K562 (cell line): ENCODE measurements around the gene DDAH2. TPM values are rescaled to one million over a fixed set of nuclear protein-coding genes. Genes with fewer than 3 reads are reported as not detected.

Experiments
- BHLHE40 ChIP-seq: IDR thresholded peaks from 2 replicates; pipeline ENCODE4 v1.6.1; 2011; ENCODE audit warnings: low read length, improper control_type of control experiment
- CBX1 ChIP-seq: sonication (generic); IDR thresholded peaks from 2 replicates; pipeline ENCODE4 v1.6.1; 2016; ENCODE audit warnings: antibody characterized with exemption, low read depth, mild to moderate bottlenecking
- DMBX1 ChIP-seq: fragments of 250-450 bp; sonication (Bioruptor Pico); IDR thresholded peaks from 2 replicates; pipeline ENCODE4 v1.8.0; 2022; ENCODE audit warnings: inconsistent platforms, mild to moderate bottlenecking, moderate library complexity, borderline replicate concordance
- NFIX ChIP-seq: fragments of 250-450 bp; sonication (Bioruptor Pico); IDR thresholded peaks from 2 replicates; pipeline ENCODE4 v1.4.0; 2020; ENCODE audit warnings: low read depth, mild to moderate bottlenecking, moderate library complexity
- POLR2AphosphoS2 ChIP-seq: IDR thresholded peaks from 2 replicates; pipeline ENCODE4 v1.6.1; 2012; ENCODE audit warnings: low read length, improper control_type of control experiment
- ZBTB11 ChIP-seq, 3 experiments: fragments of 200-800 bp in 1 of 3; fragments of 250-450 bp in 1 of 3; fragments of 450-650 bp in 1 of 3; sonication (Bioruptor Pico) in 1 of 3; sonication (Bioruptor generic) in 1 of 3; formaldehyde crosslinking in 1 of 3; IDR thresholded peaks; 2 replicates each; pipeline versions ENCODE4 v1.6.1 to v1.8.0; 2016 to 2022; ENCODE audit warnings: mild to moderate bottlenecking in 2 of 3, missing genetic modification characterization in 2 of 3, missing compliant biosample characterization in 1 of 3, moderate library complexity in 1 of 3
- ZBTB2 ChIP-seq: fragments of 450-650 bp; IDR thresholded peaks from 2 replicates; pipeline ENCODE4 v1.6.1; 2016; ENCODE audit warnings: antibody characterized with exemption
- ZNF445 ChIP-seq: fragments of 250-450 bp; sonication (Bioruptor Pico); IDR thresholded peaks from 2 replicates; pipeline ENCODE4 v1.4.0; 2020; ENCODE audit warnings: low read depth, mild to moderate bottlenecking, moderate library complexity
- ZNF609 ChIP-seq: sonication (generic); formaldehyde crosslinking; IDR thresholded peaks from 2 replicates; pipeline ENCODE4 v1.8.1; 2023; ENCODE audit warnings: missing genetic modification reagents, mild to moderate bottlenecking, borderline replicate concordance
- ZNF740 ChIP-seq, 3 experiments: fragments of 200-800 bp in 1 of 3; sonication (Bioruptor generic) in 1 of 3; sonication (generic) in 1 of 3; formaldehyde crosslinking in 1 of 3; IDR thresholded peaks; 2 replicates each; pipeline versions ENCODE4 v1.6.1 to v1.8.0; 2016 to 2022; ENCODE audit warnings: mild to moderate bottlenecking in 2 of 3, missing compliant biosample characterization in 2 of 3, missing genetic modification characterization in 2 of 3, missing genetic modification reagents in 1 of 3
- polyA plus RNA-seq, 8 experiments: library from polyadenylated mRNA; depleted of rRNA in 4 of 8; stranded (reverse) in 5 of 8; unstranded in 3 of 8; fragments of >200 nt; fragmentation: Nextera tagmentation in 2 of 8; fragmentation: Illumina TruSeq in 1 of 8; extraction: Ambion mirVana in 2 of 8; extraction: Trizol in 1 of 8; gene quantifications; 2 replicates each; pipeline versions ENCODE4 v1.2.1 to v1.2.3, GENCODE V29; 2011 to 2014; ENCODE audit warnings: inconsistent platforms in 1 of 8, missing spikeins in 1 of 8
- total RNA-seq, 7 experiments: library from RNA; depleted of rRNA in 6 of 7; stranded (reverse); fragments of >200 nt in 6 of 7; fragmentation: Illumina TruSeq in 2 of 7; extraction: Trizol in 2 of 7; gene quantifications; 2 replicates each; pipeline versions ENCODE4 v1.2.1 to v1.2.3, GENCODE V29; 2011 to 2021; ENCODE audit warnings: low replicate concordance in 1 of 7

Gene DDAH2
- total and polyA plus RNA-seq, 9 of the 15 experiments (the other 6 are each of a cell fraction or from before 2014, with no cell fraction given): 1.8 to 45.4 (median 21.4) TPM

- TF ChIP-seq ZBTB2: peak; percentile 57; the same call in 1 of the 2 replicates
- TF ChIP-seq POLR2AphosphoS2: peak; percentile 54; the same call in 1 of the 2 replicates
- peak; percentile 55; the same call in 1 of the 2 replicates for TF ChIP-seq CBX1
- peak; percentile 70 for TF ChIP-seq ZNF740 (CRISPR knock-in tag; IDR thresholded peaks at IDR 0.05)
- TF ChIP-seq ZNF740 (tag; IDR thresholded peaks at IDR 0.05): no peak
- TF ChIP-seq BHLHE40: peak; percentile 89
- peak; percentile 39; the same call in 1 of the 2 replicates for TF ChIP-seq DMBX1 (CRISPR knock-in tag)
- TF ChIP-seq NFIX: no peak
- TF ChIP-seq ZNF609 (CRISPR knock-in tag): peak; percentile 82
- TF ChIP-seq ZBTB11 (CRISPR knock-in tag; IDR thresholded peaks at IDR 0.05): peak in 1 of 3 experiments; percentile 79; a peak in 2 of 6 replicates
- TF ChIP-seq ZNF445 (CRISPR knock-in tag): no peak; the same call in 1 of the 2 replicates
Measured at GRCh38 chr6:31702819-31703716, 26.0 kb downstream of the DDAH2 start, which contains the start of gene ABHD16A (continued).
